HCT116 (cell line): ENCODE data around the gene DRC7. TPM values are rescaled to one million over a fixed set of nuclear protein-coding genes. Genes with fewer than 3 reads are reported as not detected.

Source experiments
- ATAC-seq: fragments of 200-7000 bp; cut with Tn5 transposase; 2 replicates; pipeline ENCODE4 v1.9.1; 2020; ENCODE audit warnings: mild to moderate bottlenecking, moderate library complexity
- BruUV-seq: library from RNA; stranded (reverse); fragments of 400-500 nt; replicated peaks from 2 replicates; lab custom pipeline; 2021; lab: Mats Ljungman, UMichigan
- CTCF ChIA-PET: fragments of 300-600 bp; sonication (Branson Sonifier 250); formaldehyde crosslinking; loops from one replicate; lab custom pipeline; 2021; ENCODE audit warnings: antibody characterized with exemption; lab: Charles Lee
- POLR2A ChIA-PET: fragments of 300-600, 350-600 bp; sonication (Branson Sonifier 250); formaldehyde crosslinking; loops from one replicate; lab custom pipeline; 2021; ENCODE audit warnings: antibody characterized with exemption; lab: Charles Lee
- RAD21 ChIA-PET, 2 experiments: fragments of 300-600 bp; sonication (Branson Sonifier 250); formaldehyde crosslinking; loops; one replicate each; lab custom pipeline; 2023; ENCODE audit warnings: low total read pairs in 2 of 2; ENCODE audit not compliant: uncharacterized antibody in 2 of 2, unreplicated experiment in 2 of 2, low non-redundant PET in 1 of 2; lab: Charles Lee
- DNase-seq: peaks from one replicate; pipeline ENCODE4 v3.0.0-alpha.2; 2010; ENCODE audit warnings: low read depth, low spot score
- H2AFZ ChIP-seq: fragments of 200-600 bp; shearing (Covaris generic), sonication (generic); 2 replicates; pipeline ENCODE4 v1.6.1; 2017; ENCODE audit warnings: low read depth, mixed run types, mixed read lengths, antibody characterized with exemption, low read length; ENCODE audit not compliant: poor library complexity, severe bottlenecking
- H3K27ac ChIP-seq: 2 replicates; pipeline ENCODE4 v1.5.1; 2012; ENCODE audit warnings: low read depth, low read length
- H3K27me3 ChIP-seq: fragments of 200-600 bp; sonication (generic); 2 replicates; pipeline ENCODE4 v1.6.1; 2016; ENCODE audit warnings: mixed run types, low read length, mixed read lengths; ENCODE audit not compliant: insufficient read depth
- H3K36me3 ChIP-seq, 2 experiments: fragments of 200-500 bp in 1 of 2; fragments of 200-600 bp in 1 of 2; sonication (Bioruptor generic) in 1 of 2; sonication (generic) in 1 of 2; 2 replicates each; pipeline versions ENCODE4 v1.5.1 to v1.6.1; 2014 to 2016; ENCODE audit warnings: low read length in 2 of 2, inconsistent platforms in 1 of 2, mixed read lengths in 1 of 2, mixed run types in 1 of 2; ENCODE audit not compliant: insufficient read depth in 2 of 2, control insufficient read depth in 1 of 2
- H3K4me1 ChIP-seq, 2 experiments: fragments of 200-600 bp in 1 of 2; sonication (generic) in 1 of 2; 2 replicates each; pipeline versions ENCODE4 v1.5.1 to v1.6.1; 2012 to 2017; ENCODE audit warnings: low read length in 2 of 2, inconsistent platforms in 1 of 2, mild to moderate bottlenecking in 1 of 2, mixed read lengths in 1 of 2, mixed run types in 1 of 2, moderate library complexity in 1 of 2; ENCODE audit not compliant: insufficient read depth in 2 of 2, control insufficient read depth in 1 of 2
- H3K4me2 ChIP-seq: fragments of 200-600 bp; sonication (generic); 2 replicates; pipeline ENCODE4 v1.6.1; 2017; ENCODE audit warnings: mixed run types, low read length, mixed read lengths
- H3K4me3 ChIP-seq, 2 experiments: fragments of 200-600 bp in 1 of 2; sonication (generic) in 1 of 2; replicated peaks in 1 of 2; 2 replicates each; pipeline ENCODE4 v1.5.1; 2011 to 2016; ENCODE audit warnings: low read length in 2 of 2, control low read depth in 1 of 2, low read depth in 1 of 2, mild to moderate bottlenecking in 1 of 2, mixed read lengths in 1 of 2, mixed run types in 1 of 2
- H3K79me2 ChIP-seq: fragments of 200-600 bp; sonication (generic); 2 replicates; pipeline ENCODE4 v1.6.1; 2017; ENCODE audit warnings: mild to moderate bottlenecking, mixed run types, low read length, moderate library complexity, mixed read lengths; ENCODE audit not compliant: insufficient read depth
- H3K9ac ChIP-seq: fragments of 200-600 bp; sonication (generic); 2 replicates; pipeline ENCODE4 v1.6.1; 2016; ENCODE audit warnings: low read length, mixed read lengths
- H3K9me2 ChIP-seq: fragments of 200-600 bp; sonication (generic), shearing (Covaris generic); 2 replicates; pipeline ENCODE4 v1.6.1; 2017; ENCODE audit warnings: mixed run types, mild to moderate bottlenecking, moderate library complexity; ENCODE audit not compliant: insufficient read depth
- H3K9me3 ChIP-seq, 2 experiments: fragments of 200-500 bp in 1 of 2; fragments of 200-600 bp in 1 of 2; sonication (Bioruptor generic) in 1 of 2; sonication (generic) in 1 of 2; 2 replicates each; pipeline ENCODE4 v1.6.1; 2014 to 2017; ENCODE audit warnings: low read length in 2 of 2, mixed read lengths in 2 of 2, inconsistent platforms in 1 of 2, low read depth in 1 of 2, mild to moderate bottlenecking in 1 of 2, mixed run types in 1 of 2, moderate library complexity in 1 of 2; ENCODE audit not compliant: control insufficient read depth in 1 of 2, insufficient read depth in 1 of 2
- H4K20me1 ChIP-seq: fragments of 200-600 bp; sonication (generic), shearing (Covaris generic); 2 replicates; pipeline ENCODE4 v1.6.1; 2017; ENCODE audit warnings: mixed run types, mild to moderate bottlenecking, moderate library complexity; ENCODE audit not compliant: insufficient read depth
- CBX3 ChIP-seq: IDR thresholded peaks from 2 replicates; pipeline ENCODE4 v1.6.1; 2012; ENCODE audit warnings: low read depth
- CEBPB ChIP-seq: IDR thresholded peaks from 2 replicates; pipeline ENCODE4 v1.6.1; 2012; ENCODE audit warnings: low read depth
- CTCF ChIP-seq, 3 experiments: fragments of 200-600 bp in 1 of 3; sonication (generic) in 1 of 3; IDR thresholded peaks in 2 of 3; conservative IDR thresholded peaks in 1 of 3; 2 replicates each; pipeline ENCODE4 v1.5.1; 2012 to 2017; ENCODE audit warnings: low read depth in 2 of 3, low read length in 2 of 3, antibody characterized with exemption in 1 of 3, borderline replicate concordance in 1 of 3, control low read depth in 1 of 3, mild to moderate bottlenecking in 1 of 3, mixed read lengths in 1 of 3, mixed run types in 1 of 3, moderate library complexity in 1 of 3; ENCODE audit not compliant: insufficient read depth in 1 of 3
- EZH2 ChIP-seq: fragments of 200-600 bp; sonication (generic); IDR thresholded peaks from 2 replicates; pipeline ENCODE4 v1.6.1; 2017; ENCODE audit warnings: antibody characterized with exemption, mixed run types
- EZH2phosphoT487 ChIP-seq: fragments of 200-600 bp; IDR thresholded peaks from 2 replicates; pipeline ENCODE4 v1.6.1; 2018; ENCODE audit warnings: antibody characterized with exemption, borderline replicate concordance
- FOSL1 ChIP-seq: IDR thresholded peaks from 2 replicates; pipeline ENCODE4 v1.6.1; 2012; ENCODE audit warnings: low read depth
- JUND ChIP-seq: IDR thresholded peaks from 2 replicates; pipeline ENCODE4 v1.6.1; 2012
- POLR2A ChIP-seq: IDR thresholded peaks from 2 replicates; pipeline ENCODE4 v1.7.0; 2011; ENCODE audit warnings: borderline replicate concordance; ENCODE audit not compliant: insufficient read depth, insufficient read length; ENCODE audit errors: extremely low read depth
- RAD21 ChIP-seq: IDR thresholded peaks from 2 replicates; pipeline ENCODE4 v1.6.1; 2012; ENCODE audit warnings: low read depth, mild to moderate bottlenecking
- SIN3A ChIP-seq: IDR thresholded peaks from 2 replicates; pipeline ENCODE4 v1.6.1; 2012; ENCODE audit warnings: low read depth
- SP1 ChIP-seq: IDR thresholded peaks from 2 replicates; pipeline ENCODE4 v1.6.1; 2012; ENCODE audit warnings: low read depth
- SRF ChIP-seq: IDR thresholded peaks from 2 replicates; pipeline ENCODE4 v1.6.1; 2012; ENCODE audit warnings: low read depth
- TCF7L2 ChIP-seq: IDR thresholded peaks from 2 replicates; pipeline ENCODE4 v1.7.0; 2011; ENCODE audit warnings: borderline replicate concordance, inconsistent platforms; ENCODE audit not compliant: insufficient read depth, insufficient read length; ENCODE audit errors: extremely low read depth
- ZBTB33 ChIP-seq: IDR thresholded peaks from 2 replicates; pipeline ENCODE4 v1.6.1; 2011; ENCODE audit warnings: mild to moderate bottlenecking, low read length, moderate library complexity; ENCODE audit not compliant: insufficient replicate concordance; ENCODE audit errors: extremely low read depth
- ZFX ChIP-seq: fragments of 450-650 bp; IDR thresholded peaks from 2 replicates; pipeline ENCODE4 v1.6.1; 2017
- ZNF274 ChIP-seq: fragments of 200-500 bp; sonication (Bioruptor generic); IDR thresholded peaks from 2 replicates; pipeline ENCODE4 v1.6.1; 2014; ENCODE audit warnings: mild to moderate bottlenecking, low read depth, low read length, inconsistent platforms
- intact Hi-C: fragments of 100-400 bp; cut with micrococcal nuclease; formaldehyde crosslinking; loops from 2 replicates; pipeline ENCODE4 v1.10.0; 2022
- total RNA-seq: library from RNA; stranded (reverse); gene quantifications from one replicate; pipeline ENCODE4 v1.2.1, GENCODE V29; 2021; ENCODE audit not compliant: unreplicated experiment
- TF ChIP-seq, protein P1 (sequence below): IDR thresholded peaks from 2 replicates; pipeline ENCODE4 v1.6.1; 2012

DRC7 gene
- total RNA-seq, 1 experiment from 2014 or later, result 0.91 TPM

- no TSS peak for BruUV-seq
- RAD21 ChIA-PET, result no interaction called here
- no peaks in the 10 kb centered on the region for H4K20me1 ChIP-seq
- no peaks in the 10 kb centered on the region for H3K9me2 ChIP-seq
- POLR2A ChIA-PET, result no interaction called here
- no peak overlapping the region for H2AFZ ChIP-seq
- H3K9ac ChIP-seq, result no peak overlapping the region
- ATAC-seq (no peak), DNase-seq (no peak)
- no peak for TF ChIP-seq CTCF (IDR thresholded peaks at IDR 0.05 in 2 of 3, conservative IDR thresholded peaks at IDR 0.05 in 1 of 3; ENCODE audit: borderline replicate concordance in 1 of 3, insufficient read depth in 1 of 3, low read depth in 2 of 3, low read length in 2 of 3)
- TF ChIP-seq SIN3A, result no peak
- TF ChIP-seq FOSL1, result no peak
- no peak for TF ChIP-seq SP1
- no peak for TF ChIP-seq RAD21
- TF ChIP-seq POLR2A, result no peak
- TF ChIP-seq, protein P1, sequence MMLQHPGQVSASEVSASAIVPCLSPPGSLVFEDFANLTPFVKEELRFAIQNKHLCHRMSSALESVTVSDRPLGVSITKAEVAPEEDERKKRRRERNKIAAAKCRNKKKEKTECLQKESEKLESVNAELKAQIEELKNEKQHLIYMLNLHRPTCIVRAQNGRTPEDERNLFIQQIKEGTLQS, result no peak
- TF ChIP-seq EZH2, result no peak
- no peak for TF ChIP-seq CEBPB
- no peak for TF ChIP-seq CBX3
- TF ChIP-seq ZNF274, result no peak
- TF ChIP-seq TCF7L2, result no peak
- TF ChIP-seq ZBTB33, result no peak
- TF ChIP-seq JUND, result no peak
- TF ChIP-seq EZH2phosphoT487, result no peak
- no peak for TF ChIP-seq ZFX
- no peak for TF ChIP-seq SRF
- CTCF ChIA-PET, result no interaction called here
- no peaks in the 10 kb centered on the region for H3K4me1 ChIP-seq
- no peak overlapping the region for H3K4me3 ChIP-seq
- intact Hi-C loops, result no loop called here
- no peaks in the 10 kb centered on the region for H3K36me3 ChIP-seq
- H3K27me3 ChIP-seq, result peaks cover 10% of the 10 kb centered on the region
- H3K9me3 ChIP-seq, result no peaks in the 10 kb centered on the region
- no peaks in the 10 kb centered on the region for H3K79me2 ChIP-seq
- no peak overlapping the region for H3K27ac ChIP-seq
- H3K4me2 ChIP-seq, result no peak overlapping the region
Observed at GRCh38 chr16:57709663-57710062, 15.1 kb downstream of the DRC7 start.
